GM23338 (cell line): ENCODE results near the gene CCR4. TPM values are rescaled to one million over a fixed set of nuclear protein-coding genes. Genes with fewer than 3 reads are reported as not detected.

Experiments
- ATAC-seq: fragments of 200-7000 bp; cut with Tn5 transposase; 3 replicates; pipeline ENCODE4 v1.9.1; 2020
- DNase-seq: peaks from one replicate; pipeline ENCODE4 v3.0.0-alpha.2; 2015; ENCODE audit warnings: low spot score
- H2AFZ ChIP-seq: fragments of 200-600 bp; sonication (generic); 2 replicates; pipeline ENCODE4 v1.8.0; 2016; ENCODE audit warnings: antibody characterized with exemption, mild to moderate bottlenecking, moderate library complexity
- H3F3A ChIP-seq: fragments of 200-600 bp; sonication (generic); replicated peaks from 2 replicates; pipeline ENCODE4 v1.8.0; 2017; ENCODE audit warnings: antibody characterized with exemption, mixed run types, low read depth
- H3K27ac ChIP-seq: fragments of 200-600 bp; sonication (generic); 2 replicates; pipeline ENCODE4 v1.6.1; 2016; ENCODE audit warnings: low read depth
- H3K27me3 ChIP-seq: fragments of 200-600 bp; sonication (generic); 2 replicates; pipeline ENCODE4 v1.8.0; 2016; ENCODE audit warnings: mild to moderate bottlenecking, mixed run types, moderate library complexity; ENCODE audit not compliant: insufficient read depth
- H3K36me3 ChIP-seq: fragments of 200-600 bp; sonication (generic); 2 replicates; pipeline ENCODE4 v1.8.0; 2016; ENCODE audit warnings: mild to moderate bottlenecking; ENCODE audit not compliant: insufficient read depth
- H3K4me1 ChIP-seq: fragments of 200-600 bp; sonication (generic); 2 replicates; pipeline ENCODE4 v1.8.0; 2016; ENCODE audit warnings: mild to moderate bottlenecking, moderate library complexity; ENCODE audit not compliant: insufficient read depth
- H3K4me2 ChIP-seq: fragments of 200-600 bp; sonication (generic); 2 replicates; pipeline ENCODE4 v1.7.1; 2017; ENCODE audit warnings: mixed run types
- H3K4me3 ChIP-seq: fragments of 200-600 bp; sonication (generic); 2 replicates; pipeline ENCODE4 v1.6.1; 2016; ENCODE audit warnings: mixed run types
- H3K79me2 ChIP-seq: fragments of 200-600 bp; sonication (generic); replicated peaks from 2 replicates; pipeline ENCODE4 v1.8.0; 2017; ENCODE audit warnings: mild to moderate bottlenecking; ENCODE audit not compliant: insufficient read depth
- H3K9me2 ChIP-seq: fragments of 200-600 bp; sonication (generic); 2 replicates; pipeline ENCODE4 v1.8.0; 2017; ENCODE audit not compliant: insufficient read depth
- H4K20me1 ChIP-seq: fragments of 200-600 bp; sonication (generic); replicated peaks from 2 replicates; pipeline ENCODE4 v1.8.0; 2017; ENCODE audit warnings: mild to moderate bottlenecking; ENCODE audit not compliant: insufficient read depth
- H3K27ac Mint-ChIP-seq: 2 replicates; pipeline ENCODE4 v1.8.0; 2020; ENCODE audit warnings: inconsistent platforms, mild to moderate bottlenecking, moderate library complexity, mixed read lengths
- H3K27me3 Mint-ChIP-seq: 3 replicates; pipeline ENCODE4 v1.8.0; 2022; ENCODE audit warnings: low read depth, mild to moderate bottlenecking, moderate library complexity, mixed read lengths, inconsistent platforms; ENCODE audit not compliant: insufficient read depth, poor library complexity
- H3K36me3 Mint-ChIP-seq: 3 replicates; pipeline ENCODE4 v1.8.0; 2021; ENCODE audit warnings: low read depth, mild to moderate bottlenecking, inconsistent platforms, moderate library complexity, mixed read lengths
- H3K4me1 Mint-ChIP-seq: 3 replicates; pipeline ENCODE4 v1.8.0; 2020; ENCODE audit warnings: mild to moderate bottlenecking, inconsistent platforms, mixed read lengths
- H3K4me3 Mint-ChIP-seq: 3 replicates; pipeline ENCODE4 v1.8.0; 2021; ENCODE audit warnings: moderate library complexity, mild to moderate bottlenecking, inconsistent platforms, mixed read lengths
- H3K9me3 Mint-ChIP-seq: 3 replicates; pipeline ENCODE4 v1.8.0; 2020; ENCODE audit warnings: moderate library complexity, mild to moderate bottlenecking, inconsistent platforms, mixed read lengths
- CREB1 ChIP-seq: fragments of 250-450 bp; sonication (Bioruptor Pico); IDR thresholded peaks from 2 replicates; pipeline ENCODE4 v1.5.0; 2020; ENCODE audit warnings: low read depth, mild to moderate bottlenecking, moderate library complexity
- EZH2 ChIP-seq: fragments of 200-600 bp; sonication (generic); IDR thresholded peaks from one replicate; pipeline ENCODE4 v1.8.0; 2017; ENCODE audit warnings: antibody characterized with exemption, mild to moderate bottlenecking, low read depth; ENCODE audit not compliant: unreplicated experiment
- EZH2phosphoT487 ChIP-seq: fragments of 200-600 bp; sonication (generic); IDR thresholded peaks from one replicate; pipeline ENCODE4 v1.8.1; 2018; ENCODE audit warnings: antibody characterized with exemption; ENCODE audit not compliant: unreplicated experiment
- JUNB ChIP-seq: IDR thresholded peaks from one replicate; pipeline ENCODE4 v1.6.1; 2016; ENCODE audit warnings: antibody characterized with exemption; ENCODE audit not compliant: unreplicated experiment
- NANOG ChIP-seq: IDR thresholded peaks from 2 replicates; pipeline ENCODE4 v1.6.1; 2016; ENCODE audit warnings: antibody characterized with exemption, borderline replicate concordance
- POLR2AphosphoS5 ChIP-seq: IDR thresholded peaks from 2 replicates; pipeline ENCODE4 v1.6.1; 2016; ENCODE audit warnings: antibody characterized with exemption, low read depth
- STAT1 ChIP-seq: IDR thresholded peaks from one replicate; pipeline ENCODE4 v1.6.1; 2016; ENCODE audit warnings: antibody characterized with exemption; ENCODE audit not compliant: unreplicated experiment
- ZNF114 ChIP-seq: fragments of 250-450 bp; sonication (Bioruptor Pico); IDR thresholded peaks from 2 replicates; pipeline ENCODE4 v1.5.0; 2020; ENCODE audit warnings: mild to moderate bottlenecking, moderate library complexity
- ZNF331 ChIP-seq: fragments of 250-450 bp; sonication (Bioruptor Pico); IDR thresholded peaks from 2 replicates; pipeline ENCODE4 v1.5.0; 2020; ENCODE audit warnings: low read depth, mild to moderate bottlenecking, moderate library complexity
- ZNF462 ChIP-seq: fragments of 250-450 bp; sonication (Bioruptor Pico); IDR thresholded peaks from 2 replicates; pipeline ENCODE4 v1.5.0; 2020; ENCODE audit warnings: mild to moderate bottlenecking, moderate library complexity
- polyA plus RNA-seq: library from polyadenylated mRNA; unstranded; fragments of >200 nt; fragmentation: Nextera tagmentation; extraction: Ambion mirVana; gene quantifications from 2 replicates; pipeline ENCODE4 v1.2.1, GENCODE V29; 2016
- total RNA-seq: library from RNA; depleted of rRNA; stranded (reverse); fragments of >200 nt; shearing (Covaris generic); gene quantifications from 2 replicates; pipeline ENCODE4 v1.2.3, GENCODE V29; 2014
- TF ChIP-seq, protein P1 (sequence below): IDR thresholded peaks from 2 replicates; pipeline ENCODE4 v1.6.1; 2016; ENCODE audit warnings: antibody characterized with exemption
- TF ChIP-seq, protein P2 (sequence below): IDR thresholded peaks from one replicate; pipeline ENCODE4 v1.6.1; 2018; ENCODE audit warnings: antibody characterized with exemption; ENCODE audit not compliant: unreplicated experiment
- TF ChIP-seq, protein P3 (sequence below), 2 experiments: fragments of 200-600 bp in 1 of 2; sonication (generic) in 1 of 2; conservative IDR thresholded peaks; 2 replicates each; pipeline versions ENCODE4 v1.5.1 to v1.6.1; 2016 to 2017; ENCODE audit warnings: antibody characterized with exemption in 2 of 2, low read depth in 2 of 2, mild to moderate bottlenecking in 2 of 2, moderate library complexity in 1 of 2

The CCR4 gene
- total and polyA plus RNA-seq, 2 experiments from 2014 or later: 0.10 to 0.35 TPM

DNA sequence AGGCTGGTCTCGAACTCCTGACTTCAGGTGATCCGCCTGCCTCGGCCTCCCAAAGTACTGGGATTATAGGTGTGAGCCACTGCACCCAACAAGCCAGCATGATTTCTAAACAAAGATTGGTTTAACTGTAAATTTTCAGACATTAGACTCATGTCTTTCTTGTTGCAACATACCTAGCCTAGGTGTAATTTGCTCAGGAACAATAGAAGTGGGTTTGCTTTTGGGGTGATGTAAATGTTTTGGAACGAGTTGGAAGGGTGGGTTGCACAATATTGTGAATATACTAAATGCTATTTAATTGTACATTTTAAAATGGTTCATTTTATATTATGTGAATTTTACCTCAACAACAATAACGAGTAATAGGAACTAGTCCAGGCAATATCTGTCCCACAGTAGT, 7.1 kb downstream of the CCR4 start:
- Mint-ChIP-seq H3K4me1 (0 out of 3 replicates have a peak, but pooled peaks cover 5% of the 10 kb centered on the region), H3K27ac (no peak overlapping the region), H3K27me3 (peaks cover 8% of the 10 kb centered on the region), H3K4me3 (no peak overlapping the region), H3K36me3 (no peaks in the 10 kb centered on the region), H3K9me3 (no peaks in the 10 kb centered on the region; the same call in 2 of the 3 replicates)
- H3K79me2 ChIP-seq: no peaks in the 10 kb centered on the region
- no peak overlapping the region for H3K4me3 ChIP-seq
- H3K27ac ChIP-seq: no peak overlapping the region
- H3K27me3 ChIP-seq: no peaks in the 10 kb centered on the region
- no peaks in the 10 kb centered on the region; the same call in 1 of the 2 replicates for H3F3A ChIP-seq
- TF ChIP-seq ZNF331 (CRISPR knock-in tag) (no peak), ZNF114 (no peak), POLR2AphosphoS5 (no peak), JUNB (no peak), NANOG (no peak), STAT1 (no peak), EZH2 (no peak), CREB1 (no peak), ZNF462 (CRISPR knock-in tag) (no peak), EZH2phosphoT487 (no peak)
- TF ChIP-seq, protein P1, sequence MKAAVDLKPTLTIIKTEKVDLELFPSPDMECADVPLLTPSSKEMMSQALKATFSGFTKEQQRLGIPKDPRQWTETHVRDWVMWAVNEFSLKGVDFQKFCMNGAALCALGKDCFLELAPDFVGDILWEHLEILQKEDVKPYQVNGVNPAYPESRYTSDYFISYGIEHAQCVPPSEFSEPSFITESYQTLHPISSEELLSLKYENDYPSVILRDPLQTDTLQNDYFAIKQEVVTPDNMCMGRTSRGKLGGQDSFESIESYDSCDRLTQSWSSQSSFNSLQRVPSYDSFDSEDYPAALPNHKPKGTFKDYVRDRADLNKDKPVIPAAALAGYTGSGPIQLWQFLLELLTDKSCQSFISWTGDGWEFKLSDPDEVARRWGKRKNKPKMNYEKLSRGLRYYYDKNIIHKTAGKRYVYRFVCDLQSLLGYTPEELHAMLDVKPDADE: no peak
- TF ChIP-seq, protein P2, sequence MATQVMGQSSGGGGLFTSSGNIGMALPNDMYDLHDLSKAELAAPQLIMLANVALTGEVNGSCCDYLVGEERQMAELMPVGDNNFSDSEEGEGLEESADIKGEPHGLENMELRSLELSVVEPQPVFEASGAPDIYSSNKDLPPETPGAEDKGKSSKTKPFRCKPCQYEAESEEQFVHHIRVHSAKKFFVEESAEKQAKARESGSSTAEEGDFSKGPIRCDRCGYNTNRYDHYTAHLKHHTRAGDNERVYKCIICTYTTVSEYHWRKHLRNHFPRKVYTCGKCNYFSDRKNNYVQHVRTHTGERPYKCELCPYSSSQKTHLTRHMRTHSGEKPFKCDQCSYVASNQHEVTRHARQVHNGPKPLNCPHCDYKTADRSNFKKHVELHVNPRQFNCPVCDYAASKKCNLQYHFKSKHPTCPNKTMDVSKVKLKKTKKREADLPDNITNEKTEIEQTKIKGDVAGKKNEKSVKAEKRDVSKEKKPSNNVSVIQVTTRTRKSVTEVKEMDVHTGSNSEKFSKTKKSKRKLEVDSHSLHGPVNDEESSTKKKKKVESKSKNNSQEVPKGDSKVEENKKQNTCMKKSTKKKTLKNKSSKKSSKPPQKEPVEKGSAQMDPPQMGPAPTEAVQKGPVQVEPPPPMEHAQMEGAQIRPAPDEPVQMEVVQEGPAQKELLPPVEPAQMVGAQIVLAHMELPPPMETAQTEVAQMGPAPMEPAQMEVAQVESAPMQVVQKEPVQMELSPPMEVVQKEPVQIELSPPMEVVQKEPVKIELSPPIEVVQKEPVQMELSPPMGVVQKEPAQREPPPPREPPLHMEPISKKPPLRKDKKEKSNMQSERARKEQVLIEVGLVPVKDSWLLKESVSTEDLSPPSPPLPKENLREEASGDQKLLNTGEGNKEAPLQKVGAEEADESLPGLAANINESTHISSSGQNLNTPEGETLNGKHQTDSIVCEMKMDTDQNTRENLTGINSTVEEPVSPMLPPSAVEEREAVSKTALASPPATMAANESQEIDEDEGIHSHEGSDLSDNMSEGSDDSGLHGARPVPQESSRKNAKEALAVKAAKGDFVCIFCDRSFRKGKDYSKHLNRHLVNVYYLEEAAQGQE: no peak
- TF ChIP-seq, protein P3, sequence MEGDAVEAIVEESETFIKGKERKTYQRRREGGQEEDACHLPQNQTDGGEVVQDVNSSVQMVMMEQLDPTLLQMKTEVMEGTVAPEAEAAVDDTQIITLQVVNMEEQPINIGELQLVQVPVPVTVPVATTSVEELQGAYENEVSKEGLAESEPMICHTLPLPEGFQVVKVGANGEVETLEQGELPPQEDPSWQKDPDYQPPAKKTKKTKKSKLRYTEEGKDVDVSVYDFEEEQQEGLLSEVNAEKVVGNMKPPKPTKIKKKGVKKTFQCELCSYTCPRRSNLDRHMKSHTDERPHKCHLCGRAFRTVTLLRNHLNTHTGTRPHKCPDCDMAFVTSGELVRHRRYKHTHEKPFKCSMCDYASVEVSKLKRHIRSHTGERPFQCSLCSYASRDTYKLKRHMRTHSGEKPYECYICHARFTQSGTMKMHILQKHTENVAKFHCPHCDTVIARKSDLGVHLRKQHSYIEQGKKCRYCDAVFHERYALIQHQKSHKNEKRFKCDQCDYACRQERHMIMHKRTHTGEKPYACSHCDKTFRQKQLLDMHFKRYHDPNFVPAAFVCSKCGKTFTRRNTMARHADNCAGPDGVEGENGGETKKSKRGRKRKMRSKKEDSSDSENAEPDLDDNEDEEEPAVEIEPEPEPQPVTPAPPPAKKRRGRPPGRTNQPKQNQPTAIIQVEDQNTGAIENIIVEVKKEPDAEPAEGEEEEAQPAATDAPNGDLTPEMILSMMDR (conservative IDR thresholded peaks at IDR 0.05; ENCODE audit: low read depth in 2 of 2): no peak
- H3K36me3 ChIP-seq: no peaks in the 10 kb centered on the region
- no peaks in the 10 kb centered on the region for H4K20me1 ChIP-seq
- DNase-seq (no peak), ATAC-seq (no peak)
- H3K9me2 ChIP-seq: no peaks in the 10 kb centered on the region
- H3K4me2 ChIP-seq: no peak overlapping the region
- H3K4me1 ChIP-seq: no peaks in the 10 kb centered on the region
- no peak overlapping the region for H2AFZ ChIP-seq
